ENCODE data around the gene GLS. TPM values are rescaled to one million over a fixed set of nuclear protein-coding genes. Genes with fewer than 3 reads are reported as not detected.
"Not testable (repeated sequence)": the region's sequence is repeated elsewhere in the genome, so short reads cannot be mapped to it uniquely, and the experiment has no call there.

Gene GLS
- total and polyA plus RNA-seq, 2 donors = 27.6 to 312 TPM

DNA sequence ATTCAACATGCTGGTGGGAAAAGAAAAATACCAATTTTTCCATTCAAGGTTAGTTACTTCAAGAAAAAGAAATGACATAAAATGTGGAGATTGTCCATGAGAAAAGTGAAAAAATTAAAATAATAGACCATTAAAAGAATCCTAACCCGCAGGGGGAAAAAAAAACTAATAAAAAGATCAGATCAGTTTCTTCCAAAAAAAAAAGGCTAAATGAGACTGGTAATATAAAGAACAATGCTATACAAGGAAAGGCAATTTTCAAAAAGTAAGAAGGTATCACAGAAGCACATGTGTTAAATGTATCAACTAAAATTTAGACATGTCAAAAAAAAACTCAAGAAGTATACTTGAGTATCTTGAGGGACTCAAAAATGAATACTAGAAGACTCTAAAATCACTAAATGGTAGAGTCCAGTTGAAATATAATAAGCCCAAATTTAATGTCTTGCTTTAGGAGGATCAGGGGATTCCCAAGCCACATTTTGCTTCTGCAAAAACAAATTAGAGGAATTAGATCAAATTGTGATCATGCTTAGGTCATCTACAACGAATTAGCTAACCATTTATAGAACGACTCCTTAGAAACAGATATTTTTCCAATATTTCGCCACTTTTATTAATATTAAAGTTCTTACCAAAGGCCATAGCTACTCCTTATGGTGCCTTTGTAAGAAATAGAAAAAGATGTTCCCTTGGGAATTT lies 35.8 kb upstream of the GLS start:
- WGBS = 92% methylated on average over 4 of the region's 4 CpGs
- DNase-seq (ENCODE audit: extremely low spot score) = no peak
- H3K36me3 ChIP-seq (ENCODE audit: insufficient read depth) = no peaks in the 10 kb centered on the region
- no peak overlapping the region for H3K4me3 ChIP-seq (ENCODE audit: low read depth, low read length)
- no peaks in the 10 kb centered on the region for H3K4me1 ChIP-seq (ENCODE audit: insufficient read depth)
- no peak overlapping the region for H3K27ac ChIP-seq (ENCODE audit: low read depth)

DNA sequence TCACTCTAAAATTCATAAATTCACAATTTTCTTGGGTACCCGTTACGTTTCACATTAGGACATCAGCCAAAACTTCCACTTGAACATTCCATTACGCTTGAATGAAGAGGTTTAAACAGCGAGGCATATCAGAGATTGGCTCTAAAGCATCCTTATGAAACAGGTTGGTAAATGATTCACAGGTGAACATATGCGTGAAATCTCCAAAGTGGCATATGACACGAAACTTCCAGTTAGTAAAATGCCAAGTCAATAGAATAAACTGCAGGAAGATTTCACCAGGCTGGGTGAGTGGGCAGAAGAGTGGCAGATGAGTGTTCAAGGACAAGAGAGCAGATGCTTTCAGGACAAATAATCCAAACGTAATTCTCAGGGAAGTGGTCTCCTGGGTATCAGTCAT lies 33.9 kb upstream of the GLS start:
- H3K36me3 ChIP-seq (ENCODE audit: insufficient read depth) = no peaks in the 10 kb centered on the region
- DNase-seq (ENCODE audit: extremely low spot score) = no peak
- no peak overlapping the region for H3K4me3 ChIP-seq (ENCODE audit: low read depth, low read length)
- no peaks in the 10 kb centered on the region for H3K4me1 ChIP-seq (ENCODE audit: insufficient read depth)
- H3K27ac ChIP-seq (ENCODE audit: low read depth) = no peak overlapping the region
- 84% methylated on average over 7 of the region's 7 CpGs for WGBS

DNA sequence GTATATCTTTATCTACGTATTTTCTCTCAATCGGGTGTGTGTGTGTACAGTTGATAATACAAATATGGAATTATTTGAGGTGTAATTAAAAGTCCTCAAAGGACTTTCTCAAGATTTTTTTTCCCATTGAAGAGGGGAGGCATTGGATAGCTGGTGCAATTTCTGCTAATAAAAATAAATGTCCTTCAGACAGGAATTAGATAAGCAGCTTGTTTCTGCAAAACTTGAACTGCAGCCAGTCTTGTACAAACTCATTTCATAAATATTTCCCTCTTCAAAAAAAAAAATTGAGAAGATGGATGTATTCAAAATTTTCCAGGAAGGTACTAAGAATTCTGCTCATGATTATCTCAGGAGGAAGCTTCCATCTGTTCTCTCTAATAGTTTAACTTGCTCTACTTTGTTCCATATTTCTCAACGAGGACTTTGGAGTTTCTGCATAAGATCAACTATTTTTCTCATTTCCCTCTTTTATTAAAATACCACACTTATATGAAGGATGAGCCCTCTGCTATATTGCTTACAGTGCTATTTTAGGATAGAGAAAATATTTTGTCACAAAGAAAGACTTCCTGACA lies 33.0 kb upstream of the GLS start:
- DNase-seq (ENCODE audit: extremely low spot score) = no peak
- Histone ChIP-seq H3K36me3 (ENCODE audit: insufficient read depth) (no peaks in the 10 kb centered on the region), H3K4me3 (ENCODE audit: low read depth, low read length) (no peak overlapping the region), H3K4me1 (ENCODE audit: insufficient read depth) (no peaks in the 10 kb centered on the region), H3K27ac (ENCODE audit: low read depth) (no peak overlapping the region)
- 24% methylated on average over 3 of the region's 3 CpGs for WGBS

DNA sequence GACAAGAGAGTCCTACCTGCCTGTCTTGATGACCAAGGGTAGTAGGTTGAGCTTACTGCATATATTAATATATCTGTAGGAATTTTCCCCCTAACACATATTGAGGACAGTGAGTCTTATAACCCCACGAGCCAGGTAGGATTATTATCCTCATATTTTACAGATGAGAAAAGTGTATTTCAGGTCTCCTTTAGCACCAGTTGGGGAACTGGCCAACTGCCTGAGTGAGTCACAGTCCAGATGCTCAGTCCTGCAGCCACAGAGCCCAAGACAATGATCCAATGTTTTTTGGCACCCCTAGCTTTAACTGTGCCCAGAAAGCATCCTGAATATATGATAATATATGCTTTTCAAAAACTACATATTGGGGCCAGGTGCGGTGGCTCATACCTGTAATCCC lies 30.8 kb upstream of the GLS start:
- Histone ChIP-seq H3K4me3 (ENCODE audit: low read depth, low read length) (no peak overlapping the region), H3K36me3 (ENCODE audit: insufficient read depth) (no peaks in the 10 kb centered on the region), H3K4me1 (ENCODE audit: insufficient read depth) (no peaks in the 10 kb centered on the region), H3K27ac (ENCODE audit: low read depth) (no peak overlapping the region)
- DNase-seq (ENCODE audit: extremely low spot score) = no peak
- WGBS = 61% methylated on average over 2 of the region's 2 CpGs

DNA sequence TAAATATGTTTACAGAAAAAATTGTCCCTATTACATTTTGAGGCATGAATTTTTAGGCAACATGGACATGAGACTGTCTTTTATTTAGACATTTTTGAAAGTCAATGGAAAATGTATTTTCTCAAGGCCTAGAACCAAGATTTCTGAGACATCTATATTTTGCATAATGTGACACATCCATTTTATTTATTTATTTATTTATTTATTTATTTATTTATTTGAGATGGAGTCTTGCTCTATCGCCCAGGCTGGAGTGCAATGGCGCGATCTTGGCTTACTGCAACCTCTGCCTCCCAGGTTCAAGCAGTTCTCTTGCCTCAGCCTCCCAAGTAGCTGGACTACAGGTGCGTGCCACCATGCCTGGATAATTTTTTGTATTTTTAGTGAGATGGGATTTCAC lies 27.6 kb upstream of the GLS start:
- H3K27ac ChIP-seq (ENCODE audit: low read depth); H3K36me3 ChIP-seq (ENCODE audit: insufficient read depth); DNase-seq (ENCODE audit: extremely low spot score); H3K4me1 ChIP-seq (ENCODE audit: insufficient read depth); H3K4me3 ChIP-seq (ENCODE audit: low read depth, low read length): not testable (repeated sequence)
- 85% methylated on average over 4 of the region's 4 CpGs for WGBS

DNA sequence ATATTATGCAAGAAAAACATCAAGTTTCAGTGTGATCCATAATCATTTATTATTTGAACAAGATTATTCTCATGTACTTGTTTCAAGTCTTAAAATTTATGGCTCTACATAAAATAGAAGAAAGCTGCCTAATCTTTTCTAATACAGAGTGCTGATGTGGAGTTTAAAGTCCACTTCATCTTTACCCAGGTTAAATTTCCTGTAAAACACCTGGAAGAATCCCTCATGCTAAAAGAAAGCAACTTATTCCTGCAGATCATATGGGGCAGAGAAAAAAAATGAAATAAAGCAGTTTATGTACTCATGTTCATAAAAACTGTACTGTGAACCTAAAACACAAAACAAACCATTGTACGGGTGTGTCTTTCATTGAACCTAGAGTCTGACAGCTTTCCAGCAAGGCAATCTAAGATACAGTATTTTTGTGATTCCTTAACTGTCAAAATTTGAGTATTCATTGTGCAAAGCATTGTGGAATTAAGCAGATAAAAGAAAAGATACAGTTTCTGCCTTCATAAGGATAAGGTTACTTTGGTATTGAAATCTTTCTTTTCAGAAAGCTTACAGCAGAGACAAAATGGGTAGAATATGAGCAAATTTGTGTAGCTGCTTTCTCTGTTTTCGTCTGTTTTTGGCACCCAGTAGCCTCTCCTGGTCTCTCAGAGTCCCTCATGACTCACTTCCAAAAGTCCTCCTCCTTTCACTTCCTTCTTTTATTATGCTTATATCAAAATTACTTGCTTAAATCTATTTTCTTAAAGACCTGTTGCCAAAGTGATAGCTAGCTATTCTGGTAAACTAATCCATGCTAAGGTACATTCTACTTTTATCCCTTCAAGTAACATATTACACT lies 26.9 kb upstream of the GLS start:
- H3K27ac ChIP-seq (ENCODE audit: low read depth) = no peak overlapping the region
- H3K4me1 ChIP-seq (ENCODE audit: insufficient read depth) = no peaks in the 10 kb centered on the region
- DNase-seq (ENCODE audit: extremely low spot score) = no peak
- 57% methylated on average over 2 of the region's 2 CpGs for WGBS
- no peaks in the 10 kb centered on the region for H3K36me3 ChIP-seq (ENCODE audit: insufficient read depth)
- no peak overlapping the region for H3K4me3 ChIP-seq (ENCODE audit: low read depth, low read length)

DNA sequence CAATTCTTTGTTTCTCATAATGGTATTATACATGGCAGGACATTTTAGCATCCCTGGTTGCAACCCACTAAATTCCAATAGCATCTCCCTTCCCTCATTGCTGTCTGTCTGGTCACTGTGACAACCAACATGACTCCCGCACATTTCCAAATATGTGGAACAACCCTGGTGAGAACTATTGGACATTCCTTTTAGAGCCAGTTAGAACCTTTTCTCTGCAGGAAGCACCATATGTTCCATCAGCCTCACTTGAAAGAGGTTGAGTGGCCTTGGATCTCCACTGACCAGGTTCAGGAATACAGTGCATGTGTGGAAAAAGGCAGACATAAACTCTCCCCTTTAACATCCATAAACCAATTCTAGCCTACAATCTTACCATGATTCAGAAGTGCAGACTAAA lies 25.9 kb upstream of the GLS start:
- Histone ChIP-seq H3K4me1 (ENCODE audit: insufficient read depth) (no peaks in the 10 kb centered on the region), H3K36me3 (ENCODE audit: insufficient read depth) (no peaks in the 10 kb centered on the region), H3K4me3 (ENCODE audit: low read depth, low read length) (no peak overlapping the region), H3K27ac (ENCODE audit: low read depth) (no peak overlapping the region)
- 100% methylated on average over 1 of the region's 1 CpG for WGBS
- DNase-seq (ENCODE audit: extremely low spot score) = no peak

DNA sequence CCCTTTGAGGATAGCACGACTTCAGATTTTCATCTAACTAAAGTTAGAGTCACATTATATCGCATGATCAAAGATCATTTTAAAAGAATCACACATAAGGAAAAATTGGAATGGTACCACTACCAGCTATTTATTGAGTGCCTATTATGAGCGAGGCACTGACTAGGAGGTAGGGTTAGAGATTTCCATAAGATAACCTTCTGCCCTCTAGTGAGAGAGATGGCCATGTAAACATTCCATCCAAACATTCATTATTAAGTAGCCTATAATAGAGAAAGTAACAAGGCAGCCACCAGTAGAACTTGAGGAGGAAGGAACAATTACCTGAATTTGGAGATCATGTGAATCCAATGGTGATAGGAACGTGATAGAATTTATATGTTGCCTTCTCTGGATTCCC lies 25.4 kb upstream of the GLS start:
- no peaks in the 10 kb centered on the region for H3K4me1 ChIP-seq (ENCODE audit: insufficient read depth)
- WGBS = 94% methylated on average over 4 of the region's 4 CpGs

DNA sequence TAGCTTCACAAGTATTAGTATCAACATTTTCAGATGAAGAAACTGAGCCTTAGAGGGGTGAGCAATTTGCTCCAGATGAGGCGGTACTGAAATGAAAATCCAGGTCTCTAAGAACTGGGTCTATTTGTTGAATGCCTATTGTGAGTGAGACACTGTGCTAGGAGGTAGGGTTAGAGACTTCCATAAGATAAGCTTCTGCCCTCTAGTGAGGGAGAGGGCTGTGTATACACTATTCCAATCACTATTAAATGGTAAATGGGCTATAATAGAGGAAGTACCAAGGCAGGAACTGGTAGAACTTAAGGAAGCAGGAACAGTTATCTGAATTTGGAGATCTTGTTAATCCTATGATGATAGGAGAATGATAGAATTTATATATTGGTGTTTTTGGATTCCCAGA lies 23.6 kb upstream of the GLS start:
- Histone ChIP-seq H3K4me1 (ENCODE audit: insufficient read depth) (no peaks in the 10 kb centered on the region), H3K27ac (ENCODE audit: low read depth) (no peak overlapping the region)

More for the DNA sequence above, 25.4 kb upstream of the GLS start:
- Histone ChIP-seq H3K36me3 (ENCODE audit: insufficient read depth) (no peaks in the 10 kb centered on the region), H3K4me3 (ENCODE audit: low read depth, low read length) (no peak overlapping the region), H3K27ac (ENCODE audit: low read depth) (no peak overlapping the region)
- no peak for DNase-seq (ENCODE audit: extremely low spot score)

DNA sequence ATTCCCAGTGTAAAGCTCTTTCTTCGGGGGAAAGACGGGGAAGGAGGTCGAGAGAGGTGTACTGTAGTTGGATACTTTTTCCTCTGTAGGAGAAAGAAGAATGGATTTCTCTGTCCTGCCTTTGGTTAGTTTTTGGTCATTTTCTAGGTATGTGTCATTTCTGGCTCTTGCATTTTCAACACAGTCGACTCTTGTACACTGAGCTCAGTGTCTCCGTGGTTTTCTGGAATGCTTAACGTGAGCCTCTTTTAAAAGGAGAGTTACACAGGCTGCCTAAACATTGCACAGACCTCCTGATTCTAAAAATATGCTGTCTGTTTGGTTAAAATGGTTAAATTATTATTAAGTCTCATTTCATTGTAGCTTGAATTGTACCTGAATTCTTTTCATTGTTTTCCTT lies 21.8 kb upstream of the GLS start:
- H3K4me3 ChIP-seq (ENCODE audit: low read depth, low read length) = no peak overlapping the region
- no peak for DNase-seq (ENCODE audit: extremely low spot score)
- H3K4me1 ChIP-seq (ENCODE audit: insufficient read depth) = no peaks in the 10 kb centered on the region
- H3K36me3 ChIP-seq (ENCODE audit: insufficient read depth) = no peaks in the 10 kb centered on the region
- H3K27ac ChIP-seq (ENCODE audit: low read depth) = no peak overlapping the region
- 49% methylated on average over 6 of the region's 6 CpGs for WGBS

More for the DNA sequence above, 23.6 kb upstream of the GLS start:
- Histone ChIP-seq H3K36me3 (ENCODE audit: insufficient read depth) (no peaks in the 10 kb centered on the region), H3K4me3 (ENCODE audit: low read depth, low read length) (no peak overlapping the region)
- 100% methylated on average over 1 of the region's 1 CpG for WGBS
- DNase-seq (ENCODE audit: extremely low spot score) = no peak

DNA sequence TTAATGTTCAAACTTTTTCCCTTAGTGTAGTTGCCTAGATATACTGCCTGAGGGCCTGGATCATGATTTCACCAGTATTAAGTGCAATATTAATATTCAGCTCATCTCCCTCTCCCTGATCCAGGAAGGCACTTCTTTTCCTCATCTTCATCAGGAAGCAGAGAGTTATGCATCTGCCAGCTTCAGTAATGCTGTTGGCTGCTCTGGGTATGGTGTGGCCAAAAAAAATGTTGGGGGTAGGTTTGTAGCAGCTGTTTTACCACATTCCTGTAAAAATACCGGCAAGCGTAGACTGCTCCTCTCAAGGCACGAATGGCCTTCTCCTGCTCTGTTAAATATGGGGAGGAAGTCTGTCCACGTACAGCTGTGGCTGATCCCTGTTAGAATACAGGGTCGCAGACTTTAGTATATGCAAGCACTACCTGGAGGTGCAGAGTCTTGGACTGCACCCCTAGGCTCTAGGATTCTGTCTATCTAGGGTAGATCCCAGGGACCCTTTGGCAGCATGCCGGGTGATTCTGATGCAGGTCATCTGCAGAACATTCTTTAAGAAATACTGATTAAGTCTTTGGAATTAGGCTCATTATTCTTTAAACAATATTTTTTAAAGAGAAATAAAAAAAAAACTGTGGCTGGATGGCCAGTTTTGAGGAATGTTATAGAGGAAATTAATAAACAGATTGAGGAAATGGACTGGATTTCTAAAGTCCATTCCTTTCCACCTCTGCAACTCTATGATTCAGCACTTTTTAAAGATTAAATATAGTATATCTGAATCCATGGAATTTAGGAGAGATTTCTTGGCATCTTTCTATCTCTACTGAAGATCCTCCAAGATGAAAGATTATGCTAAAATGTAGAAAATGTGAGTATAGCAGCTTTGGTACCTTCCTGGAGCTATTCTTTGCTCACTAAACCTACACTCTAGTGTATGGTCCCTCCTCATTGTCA lies 21.0 kb upstream of the GLS start:
- no peak overlapping the region for H3K4me3 ChIP-seq (ENCODE audit: low read depth, low read length)

DNA sequence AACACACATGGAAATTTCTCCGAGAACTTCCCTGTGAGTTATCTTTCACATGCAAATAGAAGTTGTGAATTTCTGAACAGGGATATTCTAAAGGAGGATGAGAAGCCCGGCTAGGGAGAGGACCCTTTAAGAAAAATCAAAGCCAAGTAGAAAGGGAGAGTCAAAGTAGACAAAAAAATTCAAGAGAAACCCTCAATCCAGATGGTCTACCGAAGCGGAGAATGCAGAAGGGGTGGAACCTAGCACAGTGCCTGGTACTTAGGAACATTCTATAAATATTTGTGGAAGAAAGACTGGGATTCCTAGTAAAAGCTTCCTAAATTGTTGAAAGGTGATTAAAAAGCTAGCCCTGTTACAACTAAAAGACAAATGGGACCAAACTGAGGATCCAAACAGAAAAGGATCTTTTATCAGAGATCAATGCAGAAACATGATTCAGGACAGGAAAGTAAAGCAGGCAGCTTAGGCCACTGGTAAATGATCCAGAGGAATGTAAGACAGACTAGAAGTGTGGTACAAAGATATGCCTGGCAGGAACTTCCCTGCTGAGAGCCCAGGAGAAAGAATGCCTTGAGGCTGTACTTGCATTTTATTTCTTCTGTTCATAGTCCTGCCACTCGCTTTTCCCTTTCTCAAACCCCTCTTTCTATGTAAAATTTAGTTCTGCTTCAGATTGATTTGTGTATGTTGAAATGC lies 19.5 kb upstream of the GLS start:
- no peaks in the 10 kb centered on the region for H3K4me1 ChIP-seq (ENCODE audit: insufficient read depth)
- WGBS = 58% methylated on average over 5 of the region's 5 CpGs
- no peaks in the 10 kb centered on the region for H3K36me3 ChIP-seq (ENCODE audit: insufficient read depth)
- DNase-seq (ENCODE audit: extremely low spot score) = no peak
- H3K4me3 ChIP-seq (ENCODE audit: low read depth, low read length) = no peak overlapping the region
- no peak overlapping the region for H3K27ac ChIP-seq (ENCODE audit: low read depth)

More for the DNA sequence above, 21.0 kb upstream of the GLS start:
- Histone ChIP-seq H3K36me3 (ENCODE audit: insufficient read depth) (no peaks in the 10 kb centered on the region), H3K27ac (ENCODE audit: low read depth) (no peak overlapping the region), H3K4me1 (ENCODE audit: insufficient read depth) (no peaks in the 10 kb centered on the region)
- no peak for DNase-seq (ENCODE audit: extremely low spot score)
- 28% methylated on average over 6 of the region's 6 CpGs for WGBS

DNA sequence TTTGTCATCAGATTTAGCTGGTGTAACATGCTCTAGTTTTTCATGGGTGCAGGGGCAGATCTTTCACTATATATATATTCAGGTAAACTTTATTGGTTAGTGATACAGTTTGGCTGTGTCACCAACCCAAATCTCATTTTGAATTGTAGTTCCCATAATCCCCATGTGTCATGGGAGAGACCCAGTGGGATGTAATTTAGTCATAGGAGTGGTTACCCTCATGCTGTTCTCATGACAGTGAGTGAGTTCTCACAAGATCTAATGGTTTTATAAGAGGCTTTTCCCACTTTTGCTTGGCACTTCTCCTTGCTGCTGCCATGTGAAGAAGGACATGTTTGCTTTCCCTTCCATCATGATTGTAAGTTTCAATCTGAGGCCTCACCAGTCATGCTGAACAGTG lies 18.5 kb upstream of the GLS start:
- DNase-seq (ENCODE audit: extremely low spot score); H3K4me1 ChIP-seq (ENCODE audit: insufficient read depth); H3K27ac ChIP-seq (ENCODE audit: low read depth); H3K4me3 ChIP-seq (ENCODE audit: low read depth, low read length); H3K36me3 ChIP-seq (ENCODE audit: insufficient read depth): not testable (repeated sequence)

All from urinary bladder (tissue), 4 donors.